Neural cell (in vitro differentiated cells): Measurements from ENCODE around the gene SPON2.

Experiments
- EZH2 ChIP-seq: fragments of 200-600, 300-800 bp; shearing (Covaris generic), sonication (generic); IDR thresholded peaks from 2 replicates; pipeline ENCODE4 v1.6.1; 2014; ENCODE audit warnings: antibody characterized with exemption, low read length, borderline replicate concordance, mild to moderate bottlenecking; ENCODE audit not compliant: insufficient read depth, poor library complexity, severe bottlenecking
- MXI1 ChIP-seq: fragments of 450-650 bp; conservative IDR thresholded peaks from 2 replicates; pipeline ENCODE4 v1.6.1; 2014; ENCODE audit warnings: antibody characterized with exemption, mild to moderate bottlenecking; ENCODE audit not compliant: poor library complexity, severe bottlenecking
- POLR2AphosphoS5 ChIP-seq: IDR thresholded peaks from 2 replicates; pipeline ENCODE4 v1.6.1; 2012
- SMC3 ChIP-seq: fragments of 450-650 bp; conservative IDR thresholded peaks from 2 replicates; pipeline ENCODE4 v1.6.1; 2014; ENCODE audit warnings: antibody characterized with exemption, mild to moderate bottlenecking, moderate library complexity; ENCODE audit not compliant: poor library complexity
- TAF1 ChIP-seq: IDR thresholded peaks from 2 replicates; pipeline ENCODE4 v1.6.1; 2012; ENCODE audit warnings: low read depth
- TF ChIP-seq, protein P1 (sequence below): fragments of 450-650 bp; IDR thresholded peaks from 2 replicates; pipeline ENCODE4 v1.5.1; 2014; ENCODE audit warnings: antibody characterized with exemption, mild to moderate bottlenecking, moderate library complexity; ENCODE audit not compliant: poor library complexity, severe bottlenecking
- TF ChIP-seq, protein P2 (sequence below): IDR thresholded peaks from 2 replicates; pipeline ENCODE4 v1.6.1; 2012; ENCODE audit warnings: borderline replicate concordance

DNA sequence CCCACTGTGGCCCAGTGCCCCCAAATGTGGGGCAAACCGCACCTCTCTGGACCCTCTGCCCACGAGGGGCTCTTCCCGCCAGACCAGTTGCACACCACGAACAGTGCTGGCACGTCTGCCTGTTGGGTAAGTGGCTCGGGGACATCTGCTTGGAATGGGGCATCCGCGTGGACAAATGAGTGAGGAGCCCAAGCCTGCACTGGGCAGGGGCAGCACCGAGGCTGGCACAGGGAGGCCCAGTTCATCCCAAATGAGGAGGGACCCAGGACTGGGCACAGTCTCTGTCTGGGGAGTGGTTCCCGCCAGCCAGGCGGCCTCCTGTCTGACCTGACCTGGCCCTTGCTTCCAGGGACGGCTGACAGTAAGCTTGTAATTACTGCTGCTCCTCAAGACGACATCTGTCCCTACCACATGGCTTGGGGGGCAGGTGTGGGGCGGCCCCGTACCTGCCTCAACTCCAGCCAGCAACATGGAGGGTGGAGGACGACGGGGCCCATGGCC lies 3.2 kb downstream of the SPON2 start:
- no peak for TF ChIP-seq EZH2
- TF ChIP-seq, protein P1, sequence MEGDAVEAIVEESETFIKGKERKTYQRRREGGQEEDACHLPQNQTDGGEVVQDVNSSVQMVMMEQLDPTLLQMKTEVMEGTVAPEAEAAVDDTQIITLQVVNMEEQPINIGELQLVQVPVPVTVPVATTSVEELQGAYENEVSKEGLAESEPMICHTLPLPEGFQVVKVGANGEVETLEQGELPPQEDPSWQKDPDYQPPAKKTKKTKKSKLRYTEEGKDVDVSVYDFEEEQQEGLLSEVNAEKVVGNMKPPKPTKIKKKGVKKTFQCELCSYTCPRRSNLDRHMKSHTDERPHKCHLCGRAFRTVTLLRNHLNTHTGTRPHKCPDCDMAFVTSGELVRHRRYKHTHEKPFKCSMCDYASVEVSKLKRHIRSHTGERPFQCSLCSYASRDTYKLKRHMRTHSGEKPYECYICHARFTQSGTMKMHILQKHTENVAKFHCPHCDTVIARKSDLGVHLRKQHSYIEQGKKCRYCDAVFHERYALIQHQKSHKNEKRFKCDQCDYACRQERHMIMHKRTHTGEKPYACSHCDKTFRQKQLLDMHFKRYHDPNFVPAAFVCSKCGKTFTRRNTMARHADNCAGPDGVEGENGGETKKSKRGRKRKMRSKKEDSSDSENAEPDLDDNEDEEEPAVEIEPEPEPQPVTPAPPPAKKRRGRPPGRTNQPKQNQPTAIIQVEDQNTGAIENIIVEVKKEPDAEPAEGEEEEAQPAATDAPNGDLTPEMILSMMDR, result no peak
- TF ChIP-seq MXI1, result no peak
- TF ChIP-seq SMC3, result no peak
- no peak for TF ChIP-seq TAF1
- TF ChIP-seq, protein P2, sequence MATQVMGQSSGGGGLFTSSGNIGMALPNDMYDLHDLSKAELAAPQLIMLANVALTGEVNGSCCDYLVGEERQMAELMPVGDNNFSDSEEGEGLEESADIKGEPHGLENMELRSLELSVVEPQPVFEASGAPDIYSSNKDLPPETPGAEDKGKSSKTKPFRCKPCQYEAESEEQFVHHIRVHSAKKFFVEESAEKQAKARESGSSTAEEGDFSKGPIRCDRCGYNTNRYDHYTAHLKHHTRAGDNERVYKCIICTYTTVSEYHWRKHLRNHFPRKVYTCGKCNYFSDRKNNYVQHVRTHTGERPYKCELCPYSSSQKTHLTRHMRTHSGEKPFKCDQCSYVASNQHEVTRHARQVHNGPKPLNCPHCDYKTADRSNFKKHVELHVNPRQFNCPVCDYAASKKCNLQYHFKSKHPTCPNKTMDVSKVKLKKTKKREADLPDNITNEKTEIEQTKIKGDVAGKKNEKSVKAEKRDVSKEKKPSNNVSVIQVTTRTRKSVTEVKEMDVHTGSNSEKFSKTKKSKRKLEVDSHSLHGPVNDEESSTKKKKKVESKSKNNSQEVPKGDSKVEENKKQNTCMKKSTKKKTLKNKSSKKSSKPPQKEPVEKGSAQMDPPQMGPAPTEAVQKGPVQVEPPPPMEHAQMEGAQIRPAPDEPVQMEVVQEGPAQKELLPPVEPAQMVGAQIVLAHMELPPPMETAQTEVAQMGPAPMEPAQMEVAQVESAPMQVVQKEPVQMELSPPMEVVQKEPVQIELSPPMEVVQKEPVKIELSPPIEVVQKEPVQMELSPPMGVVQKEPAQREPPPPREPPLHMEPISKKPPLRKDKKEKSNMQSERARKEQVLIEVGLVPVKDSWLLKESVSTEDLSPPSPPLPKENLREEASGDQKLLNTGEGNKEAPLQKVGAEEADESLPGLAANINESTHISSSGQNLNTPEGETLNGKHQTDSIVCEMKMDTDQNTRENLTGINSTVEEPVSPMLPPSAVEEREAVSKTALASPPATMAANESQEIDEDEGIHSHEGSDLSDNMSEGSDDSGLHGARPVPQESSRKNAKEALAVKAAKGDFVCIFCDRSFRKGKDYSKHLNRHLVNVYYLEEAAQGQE, result no peak
- no peak for TF ChIP-seq POLR2AphosphoS5
